AG04450 (cell line): ENCODE measurements around the gene CENPVL3. TPM values are rescaled to one million over a fixed set of nuclear protein-coding genes. Genes with fewer than 3 reads are reported as not detected.
"Not testable (repeated sequence)": the region's sequence is repeated elsewhere in the genome, so short reads cannot be mapped to it uniquely, and the experiment has no call there.

ENCODE experiments used
- CTCF ChIA-PET: fragments of 300-600, 350-600 bp; formaldehyde crosslinking; extraction: SDS; loops from one replicate; lab custom pipeline; 2022; ENCODE audit warnings: antibody characterized with exemption, inconsistent platforms; lab: Charles Lee
- POLR2A ChIA-PET: fragments of 350-600 bp; formaldehyde crosslinking; extraction: SDS; loops from one replicate; lab custom pipeline; 2021; ENCODE audit warnings: antibody characterized with exemption, inconsistent platforms; lab: Yijun Ruan, JAX
- DNase-seq: peaks from one replicate; pipeline ENCODE4 v3.0.0-alpha.2; 2011; ENCODE audit warnings: low read depth, low spot score
- H3K27ac ChIP-seq: one replicate; pipeline ENCODE4 v1.5.1; 2012; ENCODE audit warnings: low read depth, low read length, control low read depth
- H3K27me3 ChIP-seq: one replicate; pipeline ENCODE4 v1.6.0; 2012; ENCODE audit warnings: low read length; ENCODE audit not compliant: control insufficient read depth, insufficient read depth
- H3K4me3 ChIP-seq: 2 replicates; pipeline ENCODE4 v1.5.1; 2011; ENCODE audit warnings: mild to moderate bottlenecking, low read depth, low read length, control low read depth
- H3K9me3 ChIP-seq: 2 replicates; pipeline ENCODE4 v1.5.1; 2012; ENCODE audit warnings: low read length; ENCODE audit not compliant: control insufficient read depth, insufficient read depth
- CTCF ChIP-seq: IDR thresholded peaks from 2 replicates; pipeline ENCODE4 v1.5.1; 2011; ENCODE audit warnings: low read depth, low read length, control low read depth, inconsistent platforms
- polyA minus RNA-seq: library from RNA; depleted of rRNA, polyadenylated mRNA; stranded (reverse); fragments of >200 nt; gene quantifications from 2 replicates; pipeline ENCODE4 v1.2.3, GENCODE V29; 2011; rRNA and poly(A)+ RNA removed
- polyA plus RNA-seq: library from polyadenylated mRNA; depleted of rRNA; stranded (reverse); fragments of >200 nt; gene quantifications from 2 replicates; pipeline ENCODE4 v1.2.3, GENCODE V29; 2011; rRNA removed

CENPVL3 gene
- polyA plus RNA-seq, result not detected in 2 replicates
- polyA minus RNA-seq, result 0.13 TPM in 1 of 2 replicates, not detected in the other

- CTCF ChIA-PET, H3K27me3 ChIP-seq, POLR2A ChIA-PET, H3K27ac ChIP-seq, DNase-seq, H3K4me3 ChIP-seq, H3K9me3 ChIP-seq: not testable (repeated sequence)
These were observed at the start of gene CENPVL3 for GRCh38 chrX:51618241-51619155. Gene CENPVL3, minus strand, starts transcription at chrX:51618912. Its CDS starts 39 bp downstream, at chrX:51618873.

- H3K4me3 ChIP-seq, result no peak overlapping the region
- H3K27me3 ChIP-seq, result no peaks in the 10 kb centered on the region
- H3K9me3 ChIP-seq, result no peaks in the 10 kb centered on the region
- CTCF ChIA-PET, result no interaction called here
- DNase-seq, result no peak
- H3K27ac ChIP-seq, result no peak overlapping the region
- POLR2A ChIA-PET, result no interaction called here
- no peak for TF ChIP-seq CTCF
These were observed 47.3 kb upstream of the CENPVL3 start for GRCh38 chrX:51665981-51666380.

GRCh38 chrX:51643377-51643776, 24.7 kb upstream of the CENPVL3 start:
- H3K27me3 ChIP-seq, result no peaks in the 10 kb centered on the region
- CTCF ChIA-PET, result no interaction called here
- H3K4me3 ChIP-seq, result no peak overlapping the region
- POLR2A ChIA-PET, result no interaction called here
- DNase-seq, result no peak
- no peaks in the 10 kb centered on the region for H3K9me3 ChIP-seq
- TF ChIP-seq CTCF, result no peak
- H3K27ac ChIP-seq, result no peak overlapping the region

- H3K4me3 ChIP-seq, result no peak overlapping the region
These were observed 22.8 kb upstream of the CENPVL3 start for GRCh38 chrX:51641421-51642021.

GRCh38 chrX:51636511-51636910, 17.8 kb upstream of the CENPVL3 start:
- H3K27ac ChIP-seq, H3K9me3 ChIP-seq, CTCF ChIA-PET, DNase-seq, H3K4me3 ChIP-seq, H3K27me3 ChIP-seq, POLR2A ChIA-PET: not testable (repeated sequence)

More at GRCh38 chrX:51641421-51642021, 22.8 kb upstream of the CENPVL3 start:
- DNase-seq, result peak; percentile 18
- TF ChIP-seq CTCF, result peak; percentile 51
- ChIA-PET CTCF (interaction anchor here (0.9 to 2.0 kb wide), 6 partner anchors 19 to 620 kb away, joined by 3 to 14 read pairs (median 5); no protein-coding TSS in a partner anchor), POLR2A (interaction anchor here (0.9 kb wide), 1 partner anchor 252 kb away, joined by 3 read pairs; the partner anchor contains the start of gene MAGED1)
- Histone ChIP-seq H3K27me3 (no peaks in the 10 kb centered on the region), H3K27ac (no peak overlapping the region), H3K9me3 (no peaks in the 10 kb centered on the region)
